Breast epithelium (tissue), 4 donors: ENCODE data around the gene TMEM179. TPM values are rescaled to one million over a fixed set of nuclear protein-coding genes. Genes with fewer than 3 reads are reported as not detected.

ENCODE experiments used
- DNase-seq, 2 donors: peaks; one replicate each; pipeline ENCODE4 v3.0.0-alpha.2; 2019; ENCODE audit warnings: low spot score in 2 of 2
- H3K27ac ChIP-seq, 2 donors: fragments of 200-600 bp; sonication (generic) in 1 of 2; one replicate each; pipeline ENCODE4 v1.5.1; 2016 to 2019; ENCODE audit warnings: mild to moderate bottlenecking in 1 of 2
- H3K27me3 ChIP-seq, 2 donors: fragments of 200-600 bp; sonication (generic) in 1 of 2; one replicate each; pipeline versions ENCODE4 v1.5.1 to v1.6.0; 2017 to 2019; ENCODE audit warnings: control low read depth in 1 of 2, mild to moderate bottlenecking in 1 of 2
- H3K36me3 ChIP-seq: fragments of 200-600 bp; one replicate; pipeline ENCODE4 v1.5.1; 2019
- H3K4me1 ChIP-seq, 2 donors: fragments of 200-600 bp; sonication (generic); one replicate each; pipeline ENCODE4 v1.5.1; 2016 to 2019; ENCODE audit warnings: control low read depth in 1 of 2
- H3K4me3 ChIP-seq, 3 donors: fragments of 200-600 bp; sonication (generic); 1 replicate in 2 of 3; 2 replicates in 1 of 3; pipeline ENCODE4 v1.5.1; 2016 to 2019; ENCODE audit warnings: mild to moderate bottlenecking in 3 of 3, moderate library complexity in 2 of 3
- H3K9me3 ChIP-seq, 2 donors: fragments of 200-600 bp; sonication (generic) in 1 of 2; one replicate each; pipeline ENCODE4 v1.5.1; 2016 to 2019; ENCODE audit warnings: control low read depth in 1 of 2
- POLR2A ChIP-seq: fragments of 450-650 bp; IDR thresholded peaks from one replicate; pipeline ENCODE4 v1.6.1; 2016; ENCODE audit warnings: antibody characterized with exemption, mild to moderate bottlenecking, moderate library complexity
- POLR2AphosphoS5 ChIP-seq, 3 donors: sonication (generic); formaldehyde crosslinking; IDR thresholded peaks; one replicate each; pipeline ENCODE4 v1.6.1; 2017; ENCODE audit warnings: antibody characterized with exemption in 3 of 3
- intact Hi-C: fragments of 100-400 bp; cut with DNase I; formaldehyde crosslinking; loops from one replicate; pipeline ENCODE4 v1.15.1; 2023; ENCODE audit warnings: low total_unique reads
- total RNA-seq, 3 donors: library from RNA; depleted of rRNA; stranded (reverse); fragments of >200 nt; gene quantifications; one replicate each; pipeline ENCODE4 v1.1.0, GENCODE V29; 2016
- TF ChIP-seq, protein P1 (sequence below), 3 donors: fragments of 450-650 bp; IDR thresholded peaks; one replicate each; pipeline ENCODE4 v1.5.1; 2016 to 2017; ENCODE audit warnings: antibody characterized with exemption in 3 of 3, mild to moderate bottlenecking in 3 of 3, moderate library complexity in 3 of 3

TMEM179 gene
- total RNA-seq, 3 donors from 2014 or later: not detected

GRCh38 chr14:104584557-104584956 lies 20.0 kb downstream of the TMEM179 start:
- Histone ChIP-seq H3K9me3 (no peaks in the 10 kb centered on the region), H3K27me3 (peaks cover 0 to 46% of the 10 kb centered on the region in 2 donors), H3K36me3 (no peaks in the 10 kb centered on the region), H3K4me1 (peaks cover 3 to 4% of the 10 kb centered on the region in 2 donors), H3K27ac (no peak overlapping the region), H3K4me3 (no peak overlapping the region)
- no peak for DNase-seq
- no peak for TF ChIP-seq POLR2AphosphoS5 (IDR thresholded peaks at IDR 0.05)
- TF ChIP-seq, protein P1, sequence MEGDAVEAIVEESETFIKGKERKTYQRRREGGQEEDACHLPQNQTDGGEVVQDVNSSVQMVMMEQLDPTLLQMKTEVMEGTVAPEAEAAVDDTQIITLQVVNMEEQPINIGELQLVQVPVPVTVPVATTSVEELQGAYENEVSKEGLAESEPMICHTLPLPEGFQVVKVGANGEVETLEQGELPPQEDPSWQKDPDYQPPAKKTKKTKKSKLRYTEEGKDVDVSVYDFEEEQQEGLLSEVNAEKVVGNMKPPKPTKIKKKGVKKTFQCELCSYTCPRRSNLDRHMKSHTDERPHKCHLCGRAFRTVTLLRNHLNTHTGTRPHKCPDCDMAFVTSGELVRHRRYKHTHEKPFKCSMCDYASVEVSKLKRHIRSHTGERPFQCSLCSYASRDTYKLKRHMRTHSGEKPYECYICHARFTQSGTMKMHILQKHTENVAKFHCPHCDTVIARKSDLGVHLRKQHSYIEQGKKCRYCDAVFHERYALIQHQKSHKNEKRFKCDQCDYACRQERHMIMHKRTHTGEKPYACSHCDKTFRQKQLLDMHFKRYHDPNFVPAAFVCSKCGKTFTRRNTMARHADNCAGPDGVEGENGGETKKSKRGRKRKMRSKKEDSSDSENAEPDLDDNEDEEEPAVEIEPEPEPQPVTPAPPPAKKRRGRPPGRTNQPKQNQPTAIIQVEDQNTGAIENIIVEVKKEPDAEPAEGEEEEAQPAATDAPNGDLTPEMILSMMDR (IDR thresholded peaks at IDR 0.05): no peak
- TF ChIP-seq POLR2A: no peak
- intact Hi-C loops: no loop called here

DNA sequence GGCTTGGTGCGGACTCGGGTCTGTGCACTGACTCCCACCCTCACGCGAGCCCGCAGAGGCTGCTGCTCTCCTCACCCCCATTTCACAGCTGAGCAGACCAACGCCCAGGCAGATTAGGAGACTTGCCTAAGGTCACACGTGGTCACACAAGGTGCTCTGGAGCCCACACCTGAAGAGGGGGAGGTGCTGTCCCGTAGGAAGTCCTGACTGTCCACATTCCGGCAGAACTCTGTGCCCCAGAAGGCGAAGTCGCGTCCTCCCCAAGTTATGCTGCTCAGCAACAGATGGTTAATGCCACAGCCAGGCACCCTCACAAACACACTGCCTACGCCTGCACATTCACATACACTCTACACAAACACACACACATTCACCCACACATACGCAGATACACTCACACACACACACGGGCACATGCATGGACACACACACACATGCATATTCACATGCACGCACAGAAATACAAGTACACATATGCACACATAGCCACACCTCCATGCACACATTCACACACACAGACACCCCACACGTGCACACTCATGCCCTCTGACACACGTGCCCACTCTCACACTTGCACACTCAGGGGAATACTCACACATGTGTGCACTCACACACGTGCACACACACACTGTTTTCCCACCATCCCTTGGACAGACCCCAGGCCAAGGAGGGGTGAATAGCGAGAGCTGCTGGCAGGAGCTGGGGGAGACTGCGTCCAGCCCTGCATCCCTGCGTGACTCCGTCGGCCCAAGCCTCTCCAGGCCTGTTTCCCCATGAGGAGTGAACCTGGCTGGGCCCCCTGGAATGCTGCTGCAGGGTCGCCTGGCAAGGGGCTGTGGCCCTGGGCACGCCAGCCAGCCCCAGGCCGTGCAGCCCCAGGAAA lies 20.9 kb downstream of the TMEM179 start:
- Histone ChIP-seq H3K4me3 (no peak overlapping the region), H3K4me1 (peaks cover 4 to 5% of the 10 kb centered on the region in 2 donors), H3K9me3 (no peaks in the 10 kb centered on the region), H3K27ac (no peak overlapping the region), H3K36me3 (no peaks in the 10 kb centered on the region), H3K27me3 (peaks cover 0 to 51% of the 10 kb centered on the region in 2 donors)
- no peak for TF ChIP-seq POLR2AphosphoS5 (IDR thresholded peaks at IDR 0.05)
- no peak for TF ChIP-seq POLR2A
- TF ChIP-seq, protein P1 (IDR thresholded peaks at IDR 0.05): no peak
- no peak for DNase-seq
- intact Hi-C loops: no loop called here

DNA sequence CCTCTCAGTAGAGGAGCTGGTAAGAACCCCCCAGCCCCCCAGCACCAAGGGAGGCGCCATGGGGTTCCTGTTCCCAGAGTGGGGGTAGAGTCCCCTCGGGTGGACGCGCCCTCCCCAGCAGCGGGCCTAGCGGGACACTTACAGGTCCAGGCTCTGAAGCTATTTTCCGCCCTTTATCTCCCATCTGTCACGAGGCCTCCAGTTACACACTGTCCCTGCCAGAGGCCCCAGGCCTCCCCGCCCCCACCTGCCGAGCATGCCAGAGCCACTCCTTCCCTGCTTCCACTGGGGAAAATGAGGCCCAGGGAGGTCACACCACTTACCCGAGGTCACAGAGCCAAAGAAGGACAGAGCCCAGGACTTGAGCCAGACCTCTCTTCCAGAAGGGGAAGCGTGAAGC lies 21.9 kb downstream of the TMEM179 start:
- Histone ChIP-seq H3K4me3 (no peak overlapping the region), H3K27me3 (peaks cover 0 to 52% of the 10 kb centered on the region in 2 donors), H3K9me3 (no peaks in the 10 kb centered on the region), H3K4me1 (peaks cover 4 to 5% of the 10 kb centered on the region in 2 donors), H3K36me3 (no peaks in the 10 kb centered on the region), H3K27ac (no peak overlapping the region)
- DNase-seq: no peak
- intact Hi-C loops: no loop called here
- TF ChIP-seq, protein P1 (IDR thresholded peaks at IDR 0.05): no peak
- no peak for TF ChIP-seq POLR2AphosphoS5 (IDR thresholded peaks at IDR 0.05)
- no peak for TF ChIP-seq POLR2A

DNA sequence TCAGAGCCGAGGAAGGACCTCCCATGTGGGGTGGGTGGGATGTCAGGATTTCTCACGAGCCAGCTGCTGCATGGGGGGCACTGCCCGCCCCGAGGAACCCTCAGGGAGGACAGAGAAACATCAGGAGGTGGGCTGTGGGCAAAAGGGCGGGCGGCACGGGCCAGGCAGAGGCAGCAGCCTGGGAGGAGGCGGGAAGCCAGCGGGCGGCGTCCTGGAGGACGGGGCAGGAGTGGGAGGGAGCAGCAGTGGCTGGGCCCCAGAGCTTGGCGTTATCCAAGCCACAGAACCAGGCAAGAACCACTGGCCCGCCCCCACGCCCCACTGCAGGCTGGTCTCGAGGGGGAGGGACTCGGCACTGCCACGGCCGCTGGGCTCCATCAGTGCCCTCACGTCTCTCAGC lies 22.6 kb downstream of the TMEM179 start:
- Histone ChIP-seq H3K27me3 (peaks cover 0 to 52% of the 10 kb centered on the region in 2 donors), H3K27ac (no peak overlapping the region), H3K4me3 (peak overlapping the region in 2 of 3 donors; percentile 7 to 13), H3K4me1 (peaks cover 4 to 5% of the 10 kb centered on the region in 2 donors), H3K36me3 (no peaks in the 10 kb centered on the region), H3K9me3 (no peaks in the 10 kb centered on the region)
- TF ChIP-seq POLR2A: no peak
- TF ChIP-seq POLR2AphosphoS5 (IDR thresholded peaks at IDR 0.05): no peak
- TF ChIP-seq, protein P1 (IDR thresholded peaks at IDR 0.05): no peak
- intact Hi-C loops: no loop called here
- no peak for DNase-seq

DNA sequence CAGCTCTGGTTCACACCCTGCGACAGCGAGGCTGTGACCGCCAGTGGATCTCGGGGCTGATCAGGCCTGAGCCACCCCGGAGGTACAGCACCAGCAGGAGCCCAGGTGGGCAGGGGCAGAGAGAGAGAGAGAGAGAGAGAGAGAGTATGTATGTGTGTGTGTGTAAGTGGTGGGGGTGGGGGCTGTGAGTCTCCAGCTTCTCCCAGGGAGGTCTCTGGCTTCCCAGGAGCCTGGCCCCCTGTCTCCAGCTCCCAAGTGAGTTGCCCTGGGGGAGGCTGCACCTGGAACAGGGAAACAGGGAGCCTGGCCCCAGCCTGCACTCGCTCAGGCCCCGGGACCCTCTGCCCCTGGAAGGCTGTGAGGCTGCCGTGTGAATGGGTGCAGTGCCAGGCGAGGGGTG lies 23.1 kb downstream of the TMEM179 start:
- peak overlapping the region in 2 of 3 donors; percentile 7 to 13 for H3K4me3 ChIP-seq
- peaks cover 4 to 5% of the 10 kb centered on the region in 2 donors for H3K4me1 ChIP-seq
- DNase-seq: no peak
- peaks cover 0 to 55% of the 10 kb centered on the region in 2 donors for H3K27me3 ChIP-seq
- no peaks in the 10 kb centered on the region for H3K9me3 ChIP-seq
- no peaks in the 10 kb centered on the region for H3K36me3 ChIP-seq
- intact Hi-C loops: no loop called here
- H3K27ac ChIP-seq: no peak overlapping the region
- TF ChIP-seq POLR2AphosphoS5 (IDR thresholded peaks at IDR 0.05): no peak
- no peak for TF ChIP-seq POLR2A
